Kidney epithelial cell (primary cell): ENCODE results near the gene RPE. TPM values are rescaled to one million over a fixed set of nuclear protein-coding genes. Genes with fewer than 3 reads are reported as not detected.

ENCODE experiments used
- DNase-seq: peaks from one replicate; pipeline ENCODE4 v3.0.0-alpha.2; 2010; ENCODE audit warnings: low read depth
- H3K27me3 ChIP-seq: 2 replicates; pipeline ENCODE4 v1.6.0; 2011; ENCODE audit warnings: low read length; ENCODE audit not compliant: control insufficient read depth, insufficient read depth
- H3K36me3 ChIP-seq: 2 replicates; pipeline ENCODE4 v1.5.1; 2011; ENCODE audit warnings: low read length; ENCODE audit not compliant: control insufficient read depth, insufficient read depth
- H3K4me3 ChIP-seq: 2 replicates; pipeline ENCODE4 v1.5.1; 2011; ENCODE audit warnings: low read depth, mild to moderate bottlenecking, control low read depth, low read length
- total RNA-seq: library from RNA; depleted of rRNA; stranded (reverse); fragments of >200 nt; gene quantifications from 2 replicates; pipeline ENCODE4 v1.2.3, GENCODE V29; 2015
- TF ChIP-seq, protein P1 (sequence below): IDR thresholded peaks from 2 replicates; pipeline ENCODE4 v1.5.1; 2011; ENCODE audit warnings: mild to moderate bottlenecking, moderate library complexity, low read length, control low read depth, inconsistent platforms; ENCODE audit not compliant: insufficient read depth, poor library complexity, severe bottlenecking

RPE gene
- total RNA-seq: 45.3 and 59.1 TPM in 2 replicates

DNA sequence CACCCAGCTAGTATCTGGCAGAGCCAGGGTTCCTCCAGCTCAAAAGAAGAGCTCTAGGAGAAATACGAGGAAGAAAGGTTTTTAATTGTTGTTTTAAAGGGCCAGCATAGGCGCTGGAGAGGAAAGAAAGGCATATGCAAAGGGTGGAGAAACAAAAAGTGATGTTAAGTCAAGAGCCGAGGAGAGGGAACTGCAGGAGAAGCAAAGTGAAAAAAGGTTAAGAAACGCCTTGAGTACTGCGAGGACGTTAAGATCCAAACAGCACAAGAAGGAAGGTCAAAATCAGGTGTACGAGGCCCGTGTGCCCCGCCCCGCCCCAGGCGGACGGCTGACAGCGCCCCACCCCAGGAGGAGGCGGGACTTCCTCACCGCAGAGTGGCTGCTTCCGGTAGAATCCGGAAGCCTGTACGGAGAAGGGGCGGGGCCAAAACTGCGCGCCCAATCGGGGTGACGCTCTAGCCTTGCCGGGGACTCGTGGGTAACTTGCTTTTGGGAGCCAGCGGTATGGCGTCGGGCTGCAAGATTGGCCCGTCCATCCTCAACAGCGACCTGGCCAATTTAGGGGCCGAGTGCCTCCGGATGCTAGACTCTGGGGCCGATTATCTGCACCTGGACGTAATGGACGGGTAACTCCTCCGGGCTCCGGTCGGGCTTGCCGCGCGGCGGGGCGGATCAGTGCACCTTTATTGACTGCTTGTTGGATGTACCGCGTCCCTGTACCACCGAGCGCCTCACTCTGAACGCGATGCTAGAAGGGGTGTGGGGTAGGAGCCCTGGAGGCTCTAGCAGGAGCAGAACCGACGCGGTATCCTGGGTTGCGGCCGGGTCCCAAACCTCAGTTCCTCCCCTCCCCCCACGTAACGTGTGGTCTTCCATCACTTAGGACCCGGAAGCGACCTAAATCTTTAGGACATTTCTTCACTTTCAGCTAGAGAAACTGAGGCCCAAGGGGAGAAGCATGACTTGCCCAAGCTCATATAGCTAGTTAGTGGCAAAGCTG is at the start of gene RPE:
RPE (plus strand) TSS at position 481 of the 1,000 bp plus-strand sequence; CDS start at position 505, 24 bp downstream.
- Histone ChIP-seq H3K36me3 (no peaks in the 10 kb centered on the region), H3K4me3 (peak within 1 kb of the TSS; percentile 77), H3K27me3 (no peaks in the 10 kb centered on the region)
- peak; percentile 75 for DNase-seq
- TF ChIP-seq, protein P1, sequence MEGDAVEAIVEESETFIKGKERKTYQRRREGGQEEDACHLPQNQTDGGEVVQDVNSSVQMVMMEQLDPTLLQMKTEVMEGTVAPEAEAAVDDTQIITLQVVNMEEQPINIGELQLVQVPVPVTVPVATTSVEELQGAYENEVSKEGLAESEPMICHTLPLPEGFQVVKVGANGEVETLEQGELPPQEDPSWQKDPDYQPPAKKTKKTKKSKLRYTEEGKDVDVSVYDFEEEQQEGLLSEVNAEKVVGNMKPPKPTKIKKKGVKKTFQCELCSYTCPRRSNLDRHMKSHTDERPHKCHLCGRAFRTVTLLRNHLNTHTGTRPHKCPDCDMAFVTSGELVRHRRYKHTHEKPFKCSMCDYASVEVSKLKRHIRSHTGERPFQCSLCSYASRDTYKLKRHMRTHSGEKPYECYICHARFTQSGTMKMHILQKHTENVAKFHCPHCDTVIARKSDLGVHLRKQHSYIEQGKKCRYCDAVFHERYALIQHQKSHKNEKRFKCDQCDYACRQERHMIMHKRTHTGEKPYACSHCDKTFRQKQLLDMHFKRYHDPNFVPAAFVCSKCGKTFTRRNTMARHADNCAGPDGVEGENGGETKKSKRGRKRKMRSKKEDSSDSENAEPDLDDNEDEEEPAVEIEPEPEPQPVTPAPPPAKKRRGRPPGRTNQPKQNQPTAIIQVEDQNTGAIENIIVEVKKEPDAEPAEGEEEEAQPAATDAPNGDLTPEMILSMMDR: no peak

DNA sequence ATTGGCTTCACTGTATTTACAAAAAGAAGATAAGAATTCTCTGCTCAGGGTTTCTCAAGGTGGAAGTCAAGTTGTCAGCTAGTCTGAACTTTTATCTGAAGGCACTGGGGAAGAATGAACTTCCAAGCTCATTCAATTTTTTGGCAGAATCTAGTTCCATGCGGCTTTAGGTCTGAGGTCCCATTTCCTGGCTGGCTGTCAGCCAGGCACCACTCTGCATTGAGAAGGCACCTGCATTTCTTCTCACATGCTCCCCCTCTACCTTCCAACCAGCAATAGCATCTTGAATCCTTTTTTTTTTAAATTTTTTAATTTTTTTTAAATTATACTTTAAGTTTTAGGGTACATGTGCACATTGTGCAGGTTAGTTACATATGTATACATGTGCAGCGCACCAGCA is 46.2 kb upstream of the RPE start:
- H3K27me3 ChIP-seq: no peaks in the 10 kb centered on the region
- DNase-seq: no peak
- TF ChIP-seq, protein P1: no peak

DNA sequence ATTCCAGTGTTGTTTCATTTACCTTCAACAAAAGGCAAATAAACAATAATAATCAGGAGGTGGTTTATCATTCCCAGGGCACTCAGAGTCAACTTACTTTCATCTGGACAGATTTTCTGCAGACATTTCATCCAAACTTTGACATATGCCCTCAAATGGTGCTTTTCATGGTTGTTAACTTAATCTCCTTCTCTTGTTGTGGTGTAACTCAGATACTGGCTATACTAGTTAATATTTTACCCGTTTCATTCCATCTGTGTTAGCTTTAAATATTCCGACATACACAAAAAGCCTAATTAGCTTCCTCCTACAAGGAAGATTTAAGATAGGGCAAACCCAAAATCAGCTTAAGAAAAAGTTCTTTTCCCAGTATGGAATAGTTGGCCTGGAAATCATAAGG is 44.4 kb upstream of the RPE start:
- TF ChIP-seq, protein P1: no peak

More for the DNA sequence above, 46.2 kb upstream of the RPE start:
- no peaks in the 10 kb centered on the region for H3K36me3 ChIP-seq
- no peak overlapping the region for H3K4me3 ChIP-seq

DNA sequence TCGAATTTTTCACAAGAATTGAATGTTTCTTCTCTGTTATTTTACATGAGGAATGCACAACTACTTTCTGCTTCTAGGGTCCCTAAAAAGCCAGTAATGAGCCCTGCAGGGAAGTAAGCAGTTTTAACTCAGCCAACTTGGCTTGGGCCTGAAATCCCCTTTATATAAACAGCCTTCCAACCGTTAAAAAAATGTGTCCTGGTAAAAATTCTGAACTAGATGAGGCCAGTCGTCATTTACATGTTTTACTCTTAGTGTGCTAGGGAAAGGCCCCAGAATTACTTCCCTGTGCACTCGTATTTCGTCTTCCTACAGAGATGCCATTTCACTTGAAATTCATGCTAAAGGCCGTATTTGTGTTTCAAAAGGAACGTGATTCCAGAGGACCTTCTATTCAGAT is 42.4 kb upstream of the RPE start:
- TF ChIP-seq, protein P1: no peak
- no peaks in the 10 kb centered on the region for H3K27me3 ChIP-seq

More for the DNA sequence above, 44.4 kb upstream of the RPE start:
- no peaks in the 10 kb centered on the region for H3K36me3 ChIP-seq
- no peak for DNase-seq
- H3K27me3 ChIP-seq: no peaks in the 10 kb centered on the region
- H3K4me3 ChIP-seq: no peak overlapping the region

DNA sequence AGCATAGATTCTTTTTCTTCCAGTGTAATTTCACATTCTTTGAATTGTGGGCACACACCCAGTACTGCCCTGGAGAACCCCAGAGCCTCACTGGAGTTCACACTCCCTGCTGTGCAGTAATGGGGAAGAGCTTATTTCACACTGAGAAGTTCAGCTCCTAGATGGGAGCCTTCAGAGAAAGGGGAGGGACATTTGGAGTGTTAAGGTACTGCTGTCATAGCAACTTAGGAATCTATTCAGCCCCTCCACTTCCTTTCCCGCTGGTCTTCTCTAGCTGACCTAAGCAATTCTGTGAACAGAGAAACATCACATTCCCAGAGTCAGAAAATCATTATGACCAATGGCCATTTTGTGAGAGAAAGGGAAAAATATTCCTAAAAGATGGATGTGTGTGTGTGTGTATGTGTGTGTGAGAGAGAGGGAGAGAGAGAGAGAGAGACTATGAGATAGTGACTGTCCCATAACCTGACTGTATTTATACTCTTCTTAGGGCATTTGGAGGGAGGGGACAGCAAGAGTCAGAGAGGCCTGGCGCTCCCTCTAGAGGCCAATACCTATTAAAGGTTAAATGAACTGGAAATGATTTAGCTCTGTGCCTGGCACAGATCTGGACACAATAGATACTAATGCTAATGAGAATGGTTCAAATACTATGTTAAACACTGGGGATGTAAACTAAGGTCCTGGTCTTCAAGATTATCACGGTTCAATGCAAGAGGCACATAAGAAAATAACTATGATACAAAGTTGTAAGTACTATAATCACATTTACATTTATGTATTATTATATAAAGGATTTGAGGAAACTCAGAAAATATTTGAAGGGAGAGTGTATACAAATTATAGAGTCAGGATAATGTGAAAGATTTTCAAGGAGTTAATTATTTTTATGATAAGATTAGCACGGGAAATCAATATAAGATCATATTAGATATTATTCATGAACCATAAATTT is 41.5 kb upstream of the RPE start:
- H3K27me3 ChIP-seq: no peaks in the 10 kb centered on the region
- H3K36me3 ChIP-seq: no peaks in the 10 kb centered on the region
- TF ChIP-seq, protein P1: peak; percentile 73
- no peak for DNase-seq
- H3K4me3 ChIP-seq: no peak overlapping the region

More for the DNA sequence above, 42.4 kb upstream of the RPE start:
- Histone ChIP-seq H3K4me3 (no peak overlapping the region), H3K36me3 (no peaks in the 10 kb centered on the region)
- DNase-seq: no peak
